ENCODE results near the gene APOB.

GRCh38 chr2:21052044-21052443 is 8.2 kb upstream of the APOB start:
- TF ChIP-seq CTCF (conservative IDR thresholded peaks at IDR 0.05; ENCODE audit: low read depth, low read length) (no peak), EZH2 (IDR thresholded peaks at IDR 0.05; ENCODE audit: borderline replicate concordance, low read depth, low read length, poor library complexity, severe bottlenecking) (no peak)
